Mesenchymal stem cell (in vitro differentiated cells and primary cell): Measurements from ENCODE around the gene ACVR2B.
A peak's percentile ranks its signal among the peaks of the same experiment; 100 is the strongest.

ENCODE experiments used
- DNase-seq: peaks from one replicate; pipeline ENCODE4 v3.0.0-alpha.2; 2013
- H2AFZ ChIP-seq: one replicate; pipeline ENCODE4 v1.6.1; 2013; ENCODE audit warnings: low read depth, mild to moderate bottlenecking, control low read depth, inconsistent platforms, low read length, moderate library complexity
- H2AK5ac ChIP-seq: 2 replicates; pipeline ENCODE4 v1.6.1; 2013; ENCODE audit warnings: low read length, moderate library complexity, mild to moderate bottlenecking, inconsistent platforms; ENCODE audit not compliant: severe bottlenecking
- H2BK120ac ChIP-seq: one replicate; pipeline ENCODE4 v1.6.1; 2013; ENCODE audit warnings: low read depth, mild to moderate bottlenecking, inconsistent platforms, low read length, moderate library complexity
- H2BK12ac ChIP-seq, 2 experiments: one replicate each; pipeline ENCODE4 v1.6.1; 2013; ENCODE audit warnings: inconsistent platforms in 2 of 2, low read length in 2 of 2, mild to moderate bottlenecking in 2 of 2, moderate library complexity in 2 of 2, control low read depth in 1 of 2
- H2BK15ac ChIP-seq: one replicate; pipeline ENCODE4 v1.6.1; 2013; ENCODE audit warnings: mild to moderate bottlenecking, low read depth, inconsistent platforms; ENCODE audit not compliant: poor library complexity, severe bottlenecking
- H2BK5ac ChIP-seq: 2 replicates; pipeline ENCODE4 v1.6.1; 2013; ENCODE audit warnings: low read depth, mild to moderate bottlenecking, low read length, control low read depth, inconsistent platforms; ENCODE audit not compliant: poor library complexity, severe bottlenecking
- H3K14ac ChIP-seq, 2 experiments: one replicate each; pipeline ENCODE4 v1.6.1; 2013; ENCODE audit warnings: inconsistent platforms in 2 of 2, low read length in 2 of 2, control low read depth in 1 of 2, mild to moderate bottlenecking in 1 of 2, moderate library complexity in 1 of 2
- H3K18ac ChIP-seq, 2 experiments: one replicate each; pipeline ENCODE4 v1.6.1; 2013; ENCODE audit warnings: inconsistent platforms in 2 of 2, low read length in 2 of 2, control low read depth in 1 of 2, low read depth in 1 of 2, mild to moderate bottlenecking in 1 of 2
- H3K23ac ChIP-seq, 2 experiments: one replicate each; pipeline ENCODE4 v1.6.1; 2013; ENCODE audit warnings: inconsistent platforms in 2 of 2, low read length in 2 of 2, mild to moderate bottlenecking in 2 of 2, moderate library complexity in 2 of 2, control low read depth in 1 of 2
- H3K27ac ChIP-seq: 2 replicates; pipeline ENCODE4 v1.5.1; 2013; ENCODE audit warnings: mild to moderate bottlenecking, moderate library complexity, low read length, control low read depth, inconsistent platforms; ENCODE audit not compliant: poor library complexity, severe bottlenecking
- H3K27me3 ChIP-seq, 2 experiments: 2 replicates each; pipeline versions ENCODE4 v1.6.1 to v1.7.0; 2013; ENCODE audit warnings: low read length in 2 of 2, mild to moderate bottlenecking in 2 of 2, moderate library complexity in 2 of 2, control low read depth in 1 of 2, inconsistent platforms in 1 of 2; ENCODE audit not compliant: control insufficient read depth in 1 of 2, insufficient read depth in 1 of 2
- H3K36me3 ChIP-seq, 2 experiments: 2 replicates each; pipeline versions ENCODE4 v1.6.1 to v1.7.0; 2013; ENCODE audit warnings: low read length in 2 of 2, control low read depth in 1 of 2, inconsistent platforms in 1 of 2, low read depth in 1 of 2, mild to moderate bottlenecking in 1 of 2; ENCODE audit not compliant: insufficient read depth in 2 of 2, control insufficient read depth in 1 of 2
- H3K4ac ChIP-seq, 2 experiments: one replicate each; pipeline ENCODE4 v1.6.1; 2013; ENCODE audit warnings: inconsistent platforms in 2 of 2, low read length in 2 of 2, mild to moderate bottlenecking in 2 of 2, moderate library complexity in 2 of 2, control low read depth in 1 of 2, low read depth in 1 of 2
- H3K4me1 ChIP-seq: 2 replicates; pipeline ENCODE4 v1.6.1; 2013; ENCODE audit warnings: low read depth, low read length, control low read depth; ENCODE audit not compliant: control insufficient read depth, insufficient read depth
- H3K4me2 ChIP-seq: 2 replicates; pipeline ENCODE4 v1.6.1; 2013; ENCODE audit warnings: low read length, mild to moderate bottlenecking, inconsistent platforms; ENCODE audit not compliant: poor library complexity, severe bottlenecking
- H3K4me3 ChIP-seq, 2 experiments: 2 replicates each; pipeline versions ENCODE4 v1.5.1 to v1.7.0; 2013; ENCODE audit warnings: low read length in 2 of 2, mild to moderate bottlenecking in 2 of 2, control low read depth in 1 of 2, low read depth in 1 of 2; ENCODE audit not compliant: insufficient read depth in 1 of 2
- H3K79me1 ChIP-seq: replicated peaks from 2 replicates; pipeline ENCODE4 v1.6.1; 2013; ENCODE audit warnings: mild to moderate bottlenecking, control low read depth, low read length, inconsistent platforms; ENCODE audit not compliant: poor library complexity, severe bottlenecking
- H3K9ac ChIP-seq: 2 replicates; pipeline ENCODE4 v1.7.0; 2013; ENCODE audit warnings: mild to moderate bottlenecking, low read length, moderate library complexity
- H3K9me3 ChIP-seq: 2 replicates; pipeline ENCODE4 v1.7.0; 2013; ENCODE audit warnings: mild to moderate bottlenecking, low read length; ENCODE audit not compliant: control insufficient read depth
- H4K8ac ChIP-seq: one replicate; pipeline ENCODE4 v1.6.1; 2013; ENCODE audit warnings: inconsistent platforms, mild to moderate bottlenecking, low read length, moderate library complexity
- H4K91ac ChIP-seq: one replicate; pipeline ENCODE4 v1.6.1; 2013; ENCODE audit warnings: mild to moderate bottlenecking, low read length, inconsistent platforms
- WGBS: methylation state at CpG from one replicate; pipeline ENCODE4 v1.1.7; 2013; ENCODE audit warnings: mixed read lengths; 5-methylcytosine and 5-hydroxymethylcytosine counted together

The ACVR2B gene

GRCh38 chr3:38532529-38532928, 78.8 kb downstream of the ACVR2B start:
- Histone ChIP-seq H2BK120ac (no peak overlapping the region), H2BK12ac (no peak overlapping the region), H3K4me3 (no peak overlapping the region), H3K27ac (no peak overlapping the region), H3K27me3 (no peaks in the 10 kb centered on the region), H2BK5ac (no peak overlapping the region), H4K91ac (no peak overlapping the region), H3K14ac (no peak overlapping the region), H3K23ac (no peak overlapping the region), H3K4me1 (peaks cover 2% of the 10 kb centered on the region), H3K9ac (no peak overlapping the region), H3K9me3 (peaks cover 10% of the 10 kb centered on the region), H3K79me1 (peaks cover 4% of the 10 kb centered on the region), H2BK15ac (no peak overlapping the region), H3K18ac (no peak overlapping the region), H2AK5ac (no peak overlapping the region), H4K8ac (peak overlapping the region; percentile 29), H3K4ac (no peak overlapping the region), H2AFZ (no peak overlapping the region), H3K36me3 (peaks cover 18 to 32% of the 10 kb centered on the region in 2 experiments), H3K4me2 (no peak overlapping the region)
- 62% methylated on average over 2 of the region's 3 CpGs for WGBS
- no peak for DNase-seq

GRCh38 chr3:38533285-38533976, 79.7 kb downstream of the ACVR2B start:
- peak overlapping the region; percentile 36 for H4K8ac ChIP-seq
- H3K36me3 ChIP-seq = peaks cover 13 to 27% of the 10 kb centered on the region in 2 experiments
- DNase-seq = no peak
- no peak overlapping the region for H2BK5ac ChIP-seq
- no peak overlapping the region for H2AFZ ChIP-seq
- no peak overlapping the region for H3K4me2 ChIP-seq
- no peak overlapping the region for H3K4ac ChIP-seq
- no peaks in the 10 kb centered on the region for H3K27me3 ChIP-seq
- H3K9me3 ChIP-seq = peaks cover 10% of the 10 kb centered on the region
- H3K14ac ChIP-seq = no peak overlapping the region
- no peak overlapping the region for H3K27ac ChIP-seq
- no peak overlapping the region for H3K4me3 ChIP-seq
- H2BK120ac ChIP-seq = no peak overlapping the region
- H3K23ac ChIP-seq = no peak overlapping the region
- H3K4me1 ChIP-seq = peaks cover under 1% of the 10 kb centered on the region
- WGBS = 61% methylated on average over 12 of the region's 13 CpGs
- H2BK12ac ChIP-seq = no peak overlapping the region
- no peak overlapping the region for H3K9ac ChIP-seq
- H3K79me1 ChIP-seq = peaks cover 4% of the 10 kb centered on the region
- H2AK5ac ChIP-seq = no peak overlapping the region
- no peak overlapping the region for H3K18ac ChIP-seq
- no peak overlapping the region for H4K91ac ChIP-seq
- H2BK15ac ChIP-seq = no peak overlapping the region

- H3K9ac ChIP-seq = no peak overlapping the region
- H4K91ac ChIP-seq = no peak overlapping the region
- no peak for DNase-seq
- H2AK5ac ChIP-seq = no peak overlapping the region
- no peak overlapping the region for H3K4me3 ChIP-seq
- no peak overlapping the region for H2BK15ac ChIP-seq
- H4K8ac ChIP-seq = no peak overlapping the region
- H3K27me3 ChIP-seq = no peaks in the 10 kb centered on the region
- H2BK120ac ChIP-seq = no peak overlapping the region
- H3K23ac ChIP-seq = no peak overlapping the region
- H2BK5ac ChIP-seq = no peak overlapping the region
- peaks cover 10% of the 10 kb centered on the region for H3K9me3 ChIP-seq
- WGBS = 100% methylated on average over 1 of the region's 2 CpGs
- H3K4ac ChIP-seq = no peak overlapping the region
- no peak overlapping the region for H2AFZ ChIP-seq
- no peak overlapping the region for H3K27ac ChIP-seq
- no peak overlapping the region for H3K4me2 ChIP-seq
- H2BK12ac ChIP-seq = no peak overlapping the region
- peaks cover 4% of the 10 kb centered on the region for H3K4me1 ChIP-seq
- H3K79me1 ChIP-seq = peaks cover 4% of the 10 kb centered on the region
- H3K14ac ChIP-seq = no peak overlapping the region
- H3K36me3 ChIP-seq = peaks cover 11 to 27% of the 10 kb centered on the region in 2 experiments
- H3K18ac ChIP-seq = no peak overlapping the region
These were observed 80.5 kb downstream of the ACVR2B start for GRCh38 chr3:38534180-38534579.

- H3K4ac ChIP-seq = no peak overlapping the region
- H3K36me3 ChIP-seq = peaks cover 11 to 27% of the 10 kb centered on the region in 2 experiments
- H2BK120ac ChIP-seq = no peak overlapping the region
- no peak overlapping the region for H3K4me3 ChIP-seq
- H2AFZ ChIP-seq = no peak overlapping the region
- H2BK5ac ChIP-seq = no peak overlapping the region
- no peak for DNase-seq
- no peak overlapping the region for H2BK15ac ChIP-seq
- no peak overlapping the region for H4K91ac ChIP-seq
- no CpG with 5 or more reads among the region's 7 CpGs for WGBS
- no peak overlapping the region for H3K27ac ChIP-seq
- no peak overlapping the region for H4K8ac ChIP-seq
- no peaks in the 10 kb centered on the region for H3K27me3 ChIP-seq
- no peak overlapping the region for H2BK12ac ChIP-seq
- no peak overlapping the region for H3K9ac ChIP-seq
- no peak overlapping the region for H2AK5ac ChIP-seq
- H3K9me3 ChIP-seq = peaks cover 10% of the 10 kb centered on the region
- no peak overlapping the region for H3K23ac ChIP-seq
- H3K4me1 ChIP-seq = peaks cover 6% of the 10 kb centered on the region
- no peak overlapping the region for H3K4me2 ChIP-seq
- peaks cover 4% of the 10 kb centered on the region for H3K79me1 ChIP-seq
- H3K18ac ChIP-seq = no peak overlapping the region
- H3K14ac ChIP-seq = no peak overlapping the region
These were observed 80.9 kb downstream of the ACVR2B start for GRCh38 chr3:38534604-38535003.
